ENCODE measurements around the gene ERG28.

- TF ChIP-seq CTCF (IDR thresholded peaks at IDR 0.05): no peak
- no peak for TF ChIP-seq POLR2A (IDR thresholded peaks at IDR 0.05)
Observed at GRCh38 chr14:75648066-75648838, 12.4 kb downstream of the ERG28 start.

All from uterus (tissue), 2 donors.